Measurements from ENCODE around the gene SEMA5A. TPM values are rescaled to one million over a fixed set of nuclear protein-coding genes. Genes with fewer than 3 reads are reported as not detected.

The SEMA5A gene
- total RNA-seq, 3 donors from 2014 or later = 20.3 to 43.8 (median 33.6) TPM

GRCh38 chr5:9483243-9483642 is 62.6 kb downstream of the SEMA5A start:
- no peaks in the 10 kb centered on the region for H3K4me1 ChIP-seq (ENCODE audit: low read depth)

GRCh38 chr5:9482381-9482780 is 63.5 kb downstream of the SEMA5A start:
- Histone ChIP-seq H3K4me3 (no peak overlapping the region), H3K9me3 (peaks cover 13% of the 10 kb centered on the region), H3K36me3 (ENCODE audit: low read depth) (no peaks in the 10 kb centered on the region), H3K4me1 (ENCODE audit: low read depth) (no peaks in the 10 kb centered on the region)
- no peak for ATAC-seq
- DNase-seq = no peak
- intact Hi-C loops (cut with DNase I, micrococcal nuclease) = no loop called here
- no peak for TF ChIP-seq CTCF (IDR thresholded peaks at IDR 0.05)

More at GRCh38 chr5:9483243-9483642, 62.6 kb downstream of the SEMA5A start:
- no peak for TF ChIP-seq CTCF (IDR thresholded peaks at IDR 0.05)
- DNase-seq = no peak
- ATAC-seq = no peak
- H3K4me3 ChIP-seq = no peak overlapping the region
- intact Hi-C loops (cut with DNase I, micrococcal nuclease) = no loop called here
- peaks cover 4% of the 10 kb centered on the region for H3K9me3 ChIP-seq
- H3K36me3 ChIP-seq (ENCODE audit: low read depth) = no peaks in the 10 kb centered on the region

GRCh38 chr5:9480499-9480898 is 65.4 kb downstream of the SEMA5A start:
- no peak for DNase-seq
- intact Hi-C loops (cut with DNase I, micrococcal nuclease) = no loop called here
- Histone ChIP-seq H3K36me3 (ENCODE audit: low read depth) (no peaks in the 10 kb centered on the region), H3K9me3 (peaks cover 14% of the 10 kb centered on the region), H3K4me3 (no peak overlapping the region), H3K4me1 (ENCODE audit: low read depth) (no peaks in the 10 kb centered on the region)
- no peak for TF ChIP-seq CTCF (IDR thresholded peaks at IDR 0.05)
- ATAC-seq = no peak

GRCh38 chr5:9479990-9480389 is 65.9 kb downstream of the SEMA5A start:
- no peak for TF ChIP-seq CTCF (IDR thresholded peaks at IDR 0.05)
- H3K4me1 ChIP-seq (ENCODE audit: low read depth) = no peaks in the 10 kb centered on the region
- DNase-seq = no peak
- intact Hi-C loops (cut with DNase I, micrococcal nuclease) = no loop called here
- H3K9me3 ChIP-seq = peaks cover 14% of the 10 kb centered on the region
- no peak for ATAC-seq
- H3K4me3 ChIP-seq = no peak overlapping the region
- H3K36me3 ChIP-seq (ENCODE audit: low read depth) = no peaks in the 10 kb centered on the region

- no peaks in the 10 kb centered on the region for H3K36me3 ChIP-seq (ENCODE audit: low read depth)
- no peaks in the 10 kb centered on the region for H3K4me1 ChIP-seq (ENCODE audit: low read depth)
- H3K4me3 ChIP-seq = no peak overlapping the region
- intact Hi-C loops (cut with DNase I, micrococcal nuclease) = no loop called here
- no peak for DNase-seq
- TF ChIP-seq CTCF (IDR thresholded peaks at IDR 0.05) = no peak
- H3K9me3 ChIP-seq = peaks cover 14% of the 10 kb centered on the region
- ATAC-seq = no peak
These were observed 66.5 kb downstream of the SEMA5A start for GRCh38 chr5:9479361-9479760.

GRCh38 chr5:9477537-9477936 is 68.3 kb downstream of the SEMA5A start:
- peaks cover 14% of the 10 kb centered on the region for H3K9me3 ChIP-seq
- no peak for DNase-seq
- no peaks in the 10 kb centered on the region for H3K4me1 ChIP-seq (ENCODE audit: low read depth)
- ATAC-seq = no peak
- no peak for TF ChIP-seq CTCF (IDR thresholded peaks at IDR 0.05)
- no peak overlapping the region for H3K4me3 ChIP-seq
- no peaks in the 10 kb centered on the region for H3K36me3 ChIP-seq (ENCODE audit: low read depth)
- intact Hi-C loops (cut with DNase I, micrococcal nuclease) = no loop called here
